GM21737 (cell line): ENCODE results near the gene STARD13.

Source experiments
- ATAC-seq: cut with Tn5 transposase; IDR thresholded peaks from one replicate; pipeline ENCODE4 v1.9.1; 2021; ENCODE audit warnings: mild to moderate bottlenecking, moderate library complexity; ENCODE audit not compliant: unreplicated experiment

The STARD13 gene

GRCh38 chr13:33277037-33277740 lies 8.4 kb downstream of the STARD13 start:
- no peak for ATAC-seq

DNA sequence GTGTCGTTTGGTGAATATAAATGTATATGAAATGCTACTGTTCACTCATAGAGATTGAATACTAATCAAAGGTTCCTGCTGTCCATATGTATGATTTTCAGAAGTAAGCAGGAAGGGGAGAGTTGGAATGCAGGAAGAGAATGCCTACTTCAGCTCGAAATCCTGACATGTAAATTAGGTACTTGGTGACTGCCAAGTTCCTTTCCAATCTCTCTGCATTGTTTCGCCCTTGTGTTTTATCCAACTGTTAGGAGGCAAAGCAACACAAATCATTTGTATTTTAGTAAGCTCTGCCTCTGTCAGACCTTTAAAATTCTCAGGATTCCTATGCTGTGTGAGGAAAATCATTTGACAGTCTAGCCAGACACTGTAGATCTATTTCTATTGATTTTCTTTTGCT lies 9.0 kb downstream of the STARD13 start:
- ATAC-seq = no peak

DNA sequence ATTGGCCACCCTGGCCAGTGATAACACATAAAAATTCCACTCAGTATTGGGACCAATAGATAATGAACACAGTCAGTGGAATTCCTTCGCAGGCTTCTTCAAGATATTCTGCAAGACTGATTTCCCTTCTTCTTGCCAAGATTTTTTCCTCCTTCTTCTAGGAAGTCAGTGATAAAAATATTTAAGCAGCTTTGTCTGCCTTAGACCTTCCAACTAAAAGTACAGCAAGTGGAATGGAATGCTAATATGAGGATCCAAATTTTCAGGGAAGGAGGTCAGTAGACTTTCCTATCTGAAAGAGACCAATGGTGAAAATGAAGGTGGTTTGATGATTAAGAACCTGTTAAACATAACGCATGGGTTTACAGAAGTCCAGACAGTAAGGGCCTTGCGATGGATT lies 9.6 kb downstream of the STARD13 start:
- ATAC-seq = no peak

GRCh38 chr13:33274264-33274663 lies 11.3 kb downstream of the STARD13 start:
- no peak for ATAC-seq

- no peak for ATAC-seq
Measured at GRCh38 chr13:33272531-33273124, 12.9 kb downstream of the STARD13 start.

DNA sequence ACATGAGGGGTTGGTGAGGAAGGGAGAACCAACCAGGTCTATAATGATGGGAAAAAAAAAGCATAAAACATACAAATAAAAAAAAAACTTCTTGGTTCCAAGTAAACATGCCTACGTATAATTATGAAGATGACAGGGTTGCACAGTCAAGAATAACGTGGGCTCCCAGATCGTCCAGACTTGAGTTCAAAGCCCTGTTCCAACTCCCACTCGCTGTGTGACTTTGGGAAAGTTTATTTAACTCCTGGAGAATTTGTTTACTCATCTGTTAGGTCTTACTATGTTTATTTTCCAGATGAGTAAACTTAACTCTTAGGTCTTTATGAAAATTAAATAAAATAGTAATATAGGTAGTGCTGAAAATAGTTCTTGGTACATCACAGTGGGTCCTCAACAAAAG lies 13.8 kb downstream of the STARD13 start:
- ATAC-seq = no peak

GRCh38 chr13:33270895-33271538 lies 14.5 kb downstream of the STARD13 start:
- no peak for ATAC-seq

GRCh38 chr13:33265607-33266006 lies 19.9 kb downstream of the STARD13 start:
- ATAC-seq = no peak

DNA sequence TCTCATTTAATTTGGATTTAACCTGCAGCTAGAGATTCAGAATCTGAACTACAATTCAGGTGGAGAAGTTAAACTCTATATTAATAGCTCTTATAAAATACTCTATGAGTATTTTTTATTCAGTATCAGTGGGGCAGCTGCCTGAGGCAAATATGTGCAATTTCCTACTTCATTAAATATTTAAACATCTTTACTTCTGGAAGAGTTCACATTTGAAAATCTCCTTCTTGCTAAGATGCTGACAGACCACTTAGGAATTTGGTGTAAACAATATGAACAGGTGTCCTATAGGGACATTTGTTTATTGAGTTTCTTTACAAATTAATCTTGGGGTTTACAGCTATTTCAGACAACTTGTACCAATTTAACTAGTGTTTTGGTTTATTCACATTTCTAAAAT lies 20.4 kb downstream of the STARD13 start:
- no peak for ATAC-seq

GRCh38 chr13:33264620-33264978 lies 21.0 kb downstream of the STARD13 start:
- no peak for ATAC-seq

DNA sequence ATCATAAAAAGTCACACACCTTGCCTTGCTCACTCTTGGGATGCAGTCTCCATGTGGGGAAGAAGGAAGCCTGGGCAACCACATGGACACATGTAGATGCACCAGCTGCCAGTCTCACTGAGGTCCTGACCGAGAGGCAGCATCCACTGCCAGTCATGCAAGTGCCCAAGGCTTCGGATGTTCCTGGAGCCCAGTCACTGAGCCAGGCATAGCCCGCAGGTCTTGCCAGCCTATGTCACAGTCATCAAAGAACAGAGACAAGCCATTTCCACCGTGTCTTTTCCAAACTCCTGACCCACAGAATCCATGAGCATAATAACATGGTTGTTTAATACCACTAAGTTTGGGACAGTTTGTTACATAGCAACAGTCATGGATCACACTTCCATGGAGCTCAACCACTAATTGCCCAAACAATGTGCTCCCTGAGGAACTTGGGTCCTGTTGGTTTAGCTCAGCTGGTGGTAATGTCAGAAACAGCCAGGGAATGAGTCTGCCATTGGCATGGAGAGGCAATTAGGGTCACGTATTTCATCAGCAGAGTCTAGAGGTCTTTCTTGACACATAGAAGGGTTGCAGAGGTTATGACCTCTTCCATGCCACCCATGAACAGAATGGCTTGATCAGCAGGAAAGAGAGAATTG lies 21.5 kb downstream of the STARD13 start:
- ATAC-seq = no peak

DNA sequence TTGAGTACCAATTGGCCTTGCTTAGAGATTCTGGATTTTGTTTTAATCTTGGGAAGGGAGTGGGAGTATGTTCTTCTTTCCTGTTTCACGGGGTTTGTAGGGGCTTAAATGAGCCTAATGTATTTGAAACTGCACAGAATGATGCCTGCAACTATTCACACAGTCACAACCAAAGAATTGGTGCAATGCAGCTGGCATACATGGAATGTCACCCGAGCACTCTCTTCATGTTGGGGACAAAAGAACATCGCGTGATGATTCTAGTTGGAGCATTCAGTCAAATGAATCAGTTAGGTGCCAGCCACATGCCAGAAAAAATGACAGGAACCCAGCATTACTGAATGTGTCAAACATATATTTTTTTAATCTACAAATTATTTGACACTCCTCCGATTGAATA lies 22.1 kb downstream of the STARD13 start:
- ATAC-seq = no peak

DNA sequence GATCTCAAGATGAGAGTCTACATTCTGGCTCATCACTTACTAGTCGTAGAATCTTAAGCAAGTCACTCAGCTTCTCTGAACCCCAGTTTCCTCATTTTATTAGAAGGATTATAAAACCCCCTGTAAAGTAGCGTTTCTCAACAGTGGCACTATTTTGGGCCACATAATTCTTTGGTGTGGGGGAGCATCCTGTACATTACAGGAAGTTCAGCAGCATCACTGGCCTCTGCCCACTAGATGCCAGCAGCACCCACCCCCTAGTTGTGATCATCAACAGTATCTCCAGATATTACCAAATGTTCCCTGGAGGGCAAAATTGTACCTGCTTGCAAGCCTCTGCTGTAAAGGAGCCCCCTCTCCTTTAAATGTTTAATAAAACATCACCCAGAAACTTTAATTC lies 22.6 kb downstream of the STARD13 start:
- no peak for ATAC-seq

GRCh38 chr13:33262594-33262993 lies 23.0 kb downstream of the STARD13 start:
- no peak for ATAC-seq

DNA sequence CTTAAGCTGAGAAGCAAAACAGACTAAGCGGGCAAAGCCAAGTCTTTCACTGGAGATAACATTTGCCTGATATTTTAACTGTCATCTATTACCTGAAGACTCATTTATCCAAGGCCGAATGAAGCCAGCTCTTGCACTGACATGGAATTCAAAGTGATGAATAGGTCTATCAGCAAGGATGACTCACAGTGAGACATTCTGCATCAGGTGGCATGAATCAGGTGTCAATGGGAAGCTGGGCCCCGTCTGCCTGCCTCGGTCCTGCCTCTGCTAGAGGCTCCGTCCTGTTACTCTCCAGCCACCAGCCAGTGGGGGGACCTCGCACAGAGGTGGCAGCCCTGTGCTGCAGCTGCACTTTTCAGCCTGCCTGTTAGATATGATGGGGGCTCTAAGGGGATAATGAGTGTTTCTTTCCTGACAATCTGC lies 23.5 kb downstream of the STARD13 start:
- no peak for ATAC-seq

DNA sequence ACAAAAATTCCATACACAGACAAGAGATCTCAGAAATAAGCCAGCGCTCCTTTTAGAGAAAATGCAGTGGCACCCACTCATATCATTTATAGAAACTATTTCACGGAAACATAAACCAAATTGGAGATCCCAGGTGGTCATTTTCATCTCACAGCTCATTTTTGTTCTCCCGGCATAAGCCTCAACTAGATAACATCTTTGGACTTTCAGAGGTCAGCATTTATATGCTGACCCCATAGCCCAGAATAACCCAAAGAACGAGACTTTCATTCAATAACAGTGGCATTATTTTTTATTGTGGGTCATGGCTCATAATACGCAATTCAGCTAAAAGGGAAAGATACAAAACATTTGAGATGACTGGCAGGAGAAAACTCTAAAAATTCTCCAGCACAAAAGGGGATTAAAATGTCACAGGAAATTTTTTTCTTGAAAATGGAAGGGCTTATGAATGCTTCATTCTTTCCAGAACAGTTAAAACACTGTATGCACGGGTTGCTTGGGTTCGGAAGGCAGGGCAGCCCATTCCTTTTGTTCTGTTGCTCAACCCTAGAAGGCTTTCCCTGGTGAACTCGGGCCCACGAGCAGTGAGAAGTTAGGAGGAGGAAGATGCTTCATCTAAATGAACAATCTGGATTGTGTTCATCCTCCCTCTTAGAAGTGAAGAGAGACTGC lies 24.0 kb downstream of the STARD13 start:
- no peak for ATAC-seq

GRCh38 chr13:33260168-33261098 lies 25.1 kb downstream of the STARD13 start:
- no peak for ATAC-seq

- ATAC-seq = no peak
Measured at GRCh38 chr13:33259296-33259695, 26.3 kb downstream of the STARD13 start.

DNA sequence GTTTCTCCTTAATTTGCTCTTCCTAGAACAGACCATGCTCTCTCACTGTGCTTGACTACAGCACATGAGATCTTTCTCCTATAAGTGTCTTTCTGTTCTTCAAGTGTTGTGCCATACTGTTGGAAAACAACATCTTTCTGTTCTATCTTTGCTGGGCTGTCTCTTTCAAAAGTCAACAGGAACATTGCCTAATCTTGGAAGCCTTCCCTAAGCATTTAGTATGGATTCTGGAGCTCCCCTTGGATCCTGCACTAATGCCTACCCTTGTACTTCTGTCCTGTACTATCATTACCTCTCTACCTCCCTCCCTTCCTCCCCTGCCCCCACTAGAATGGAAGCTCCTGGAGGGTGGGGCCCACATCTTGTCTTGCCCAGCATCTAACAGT lies 26.8 kb downstream of the STARD13 start:
- no peak for ATAC-seq
